Heart right ventricle (tissue), 16 donors: ENCODE results near the gene SPATA6L. TPM values are rescaled to one million over a fixed set of nuclear protein-coding genes. Genes with fewer than 3 reads are reported as not detected.
A peak's percentile ranks its signal among the peaks of the same experiment; 100 is the strongest.

Experiments used
- ATAC-seq, 8 donors: fragments of 200-7000 bp; cut with Tn5 transposase; one replicate each; pipeline ENCODE4 v1.9.1; 2020; ENCODE audit warnings: mild to moderate bottlenecking in 8 of 8, moderate library complexity in 8 of 8, moderate number of reproducible peaks in 1 of 8
- DNase-seq, 2 donors: peaks; one replicate each; pipeline ENCODE4 v3.0.0-alpha.2; 2020
- H3K27ac ChIP-seq, 10 donors: fragments of 200-600 bp; sonication (generic) in 2 of 10; one replicate each; pipeline versions ENCODE4 v1.5.0 to v1.8.0; 2020 to 2022; ENCODE audit warnings: mild to moderate bottlenecking in 3 of 10
- H3K27me3 ChIP-seq, 7 donors: fragments of 200-600 bp; one replicate each; pipeline ENCODE4 v1.8.0; 2021 to 2022; ENCODE audit warnings: mild to moderate bottlenecking in 2 of 7
- H3K36me3 ChIP-seq, 9 donors: fragments of 200-600 bp; sonication (generic) in 1 of 9; one replicate each; pipeline versions ENCODE4 v1.5.0 to v1.8.0; 2020 to 2022; ENCODE audit warnings: mild to moderate bottlenecking in 2 of 9
- H3K4me1 ChIP-seq, 9 donors: fragments of 200-600 bp; sonication (generic) in 1 of 9; one replicate each; pipeline versions ENCODE4 v1.5.0 to v1.8.0; 2020 to 2022; ENCODE audit warnings: mild to moderate bottlenecking in 4 of 9
- H3K4me3 ChIP-seq, 10 donors: fragments of 200-600 bp; sonication (generic) in 2 of 10; one replicate each; pipeline versions ENCODE4 v1.5.0 to v1.8.0; 2020 to 2022; ENCODE audit warnings: mild to moderate bottlenecking in 7 of 10, moderate library complexity in 2 of 10
- H3K9me3 ChIP-seq, 11 donors: fragments of 200-600 bp in 10 of 11; sonication (generic) in 2 of 11; one replicate each; pipeline versions ENCODE4 v1.5.0 to v1.8.0; 2013 to 2022; ENCODE audit warnings: mild to moderate bottlenecking in 2 of 11, control low read depth in 1 of 11, moderate library complexity in 1 of 11
- WGBS, 2 donors: extraction: QIAGEN DNeasy Blood & Tissue Kit; methylation state at CpG; one replicate each; pipeline ENCODE4 v1.1.7; 2013; ENCODE audit warnings: inconsistent platforms in 1 of 2; 5-methylcytosine and 5-hydroxymethylcytosine counted together
- intact Hi-C, 10 donors: fragments of 100-400 bp; cut with DNase I; formaldehyde crosslinking; loops; one replicate each; pipeline versions ENCODE4 v1.11.1 to v1.14.2; 2022
- polyA plus RNA-seq, 2 donors: library from polyadenylated mRNA; stranded (reverse); fragments of 200-250 nt; gene quantifications; one replicate each; pipeline ENCODE4 v1.2.3, GENCODE V29; 2013
- total RNA-seq, 10 donors: library from RNA; stranded (reverse); fragmentation: NEBNext Ultra II Directional in 3 of 10; extraction: Animal tissue kit (Norgen Biotek cat#: 25700) in 3 of 10; gene quantifications; one replicate each; pipeline versions ENCODE4 v1.2.1 to v1.2.4, GENCODE V29; 2021 to 2023
- TF ChIP-seq, protein P1 (sequence below), 9 donors: fragments of 200-600 bp; sonication (generic) in 2 of 9; IDR thresholded peaks; one replicate each; pipeline versions ENCODE4 v1.5.0 to v1.8.0; 2021 to 2022; ENCODE audit warnings: antibody characterized with exemption in 9 of 9, mild to moderate bottlenecking in 5 of 9, moderate library complexity in 1 of 9
- donor health status: Arrhythmogenic right ventricular cardiomyopathy.
- donor health status: ischemic (EF 13 %, LVEDD 7.1; RV severe dilation, severe dysfunction).
- donor health status: healthy with polysubstance abuse.
- donor health status: DM: no; HTN: yes; CAD: no.
- donor health status: DM: no; HTN: no; CAD: no.
- donor health status: ischemic (EF 25% LVEDD 6.9; RV normal size, moderate dysfunction).
- donor health status: ischemic (EF 25% LVEDD 5.7; RV mildly dilated, moderate dysfunction).
- donor health status: healthy.
- donor health status: DM: yes; HTN: yes; CAD: no.
- donor health status: Ischemic cardiomyopathy.
- donor health status: ischemic (EF 35%, LVEDD 5.7; RV mildly dilated, moderate dysfunction).
- donor health status: nonischemic (EF 11% LVEDD 7.7; RV severe dilation, severe dysfunction).
- donor health status: DM: yes; HTN: yes; CAD: no.
- donor health status: PGD.
- donor health status: ischemic (EF 29% LVEDD 5.4; RV normal size, mild dysfunction).
- donor health status: nonischemic (EF 23%, LVEDD 6.1; RV moderate dilation, normal function).

The SPATA6L gene
- total and polyA plus RNA-seq, 12 donors, result 0.36 to 1.9 (median 1.1) TPM

DNA sequence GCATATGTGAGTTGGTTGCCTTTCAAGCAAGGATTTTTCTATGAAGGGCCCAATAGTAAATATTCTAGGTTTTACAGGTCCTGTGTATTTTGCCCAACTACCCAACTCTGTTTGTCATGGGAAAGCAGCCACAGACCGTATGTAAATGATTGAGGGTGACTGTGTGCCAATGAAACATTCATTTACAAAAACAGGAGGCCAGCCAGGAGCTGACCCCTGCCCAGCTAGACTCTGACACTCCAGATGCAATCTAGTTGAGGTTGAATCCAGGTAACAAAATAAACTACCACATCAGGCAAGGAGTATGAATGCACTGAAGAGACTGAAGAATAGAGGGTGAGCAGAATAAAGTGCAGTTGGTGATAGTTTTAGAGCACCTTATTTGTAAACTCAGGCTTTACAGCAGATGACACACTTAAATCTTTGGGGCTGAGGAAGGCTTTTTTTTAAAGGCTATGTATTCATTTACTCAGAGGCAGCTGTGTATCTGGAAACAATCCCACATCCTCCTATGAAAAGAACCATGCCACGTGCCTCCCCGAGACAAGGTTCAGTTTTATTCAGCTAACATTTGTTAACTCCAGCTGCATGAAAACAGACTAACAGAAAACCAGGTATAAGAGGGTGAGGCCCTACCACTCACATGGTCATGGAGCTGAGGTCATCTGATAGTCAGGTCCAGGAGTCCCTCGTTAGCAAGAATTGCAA, 115.3 kb downstream of the SPATA6L start:
- Histone ChIP-seq H3K36me3 (no peaks in the 10 kb centered on the region), H3K27ac (peak overlapping the region in 5 of 10 donors; percentile 12 to 63 (median 51)), H3K4me3 (no peak overlapping the region), H3K27me3 (no peaks in the 10 kb centered on the region), H3K4me1 (peaks cover 0 to 92% (median 39%) of the 10 kb centered on the region in 9 donors), H3K9me3 (no peaks in the 10 kb centered on the region)
- no peak for ATAC-seq
- TF ChIP-seq, protein P1, sequence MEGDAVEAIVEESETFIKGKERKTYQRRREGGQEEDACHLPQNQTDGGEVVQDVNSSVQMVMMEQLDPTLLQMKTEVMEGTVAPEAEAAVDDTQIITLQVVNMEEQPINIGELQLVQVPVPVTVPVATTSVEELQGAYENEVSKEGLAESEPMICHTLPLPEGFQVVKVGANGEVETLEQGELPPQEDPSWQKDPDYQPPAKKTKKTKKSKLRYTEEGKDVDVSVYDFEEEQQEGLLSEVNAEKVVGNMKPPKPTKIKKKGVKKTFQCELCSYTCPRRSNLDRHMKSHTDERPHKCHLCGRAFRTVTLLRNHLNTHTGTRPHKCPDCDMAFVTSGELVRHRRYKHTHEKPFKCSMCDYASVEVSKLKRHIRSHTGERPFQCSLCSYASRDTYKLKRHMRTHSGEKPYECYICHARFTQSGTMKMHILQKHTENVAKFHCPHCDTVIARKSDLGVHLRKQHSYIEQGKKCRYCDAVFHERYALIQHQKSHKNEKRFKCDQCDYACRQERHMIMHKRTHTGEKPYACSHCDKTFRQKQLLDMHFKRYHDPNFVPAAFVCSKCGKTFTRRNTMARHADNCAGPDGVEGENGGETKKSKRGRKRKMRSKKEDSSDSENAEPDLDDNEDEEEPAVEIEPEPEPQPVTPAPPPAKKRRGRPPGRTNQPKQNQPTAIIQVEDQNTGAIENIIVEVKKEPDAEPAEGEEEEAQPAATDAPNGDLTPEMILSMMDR (IDR thresholded peaks at IDR 0.05), result no peak
- intact Hi-C loops, result loop anchor here in 2 of 10 donors (5.0 kb wide), 3 partner anchors 46 to 59 kb away; partner anchors contain the start of gene SLC1A1 (in 1 of the 2)
- no peak for DNase-seq
- WGBS, 2 donors, result 54 to 55% methylated on average over 4 of the region's 4 CpGs

DNA sequence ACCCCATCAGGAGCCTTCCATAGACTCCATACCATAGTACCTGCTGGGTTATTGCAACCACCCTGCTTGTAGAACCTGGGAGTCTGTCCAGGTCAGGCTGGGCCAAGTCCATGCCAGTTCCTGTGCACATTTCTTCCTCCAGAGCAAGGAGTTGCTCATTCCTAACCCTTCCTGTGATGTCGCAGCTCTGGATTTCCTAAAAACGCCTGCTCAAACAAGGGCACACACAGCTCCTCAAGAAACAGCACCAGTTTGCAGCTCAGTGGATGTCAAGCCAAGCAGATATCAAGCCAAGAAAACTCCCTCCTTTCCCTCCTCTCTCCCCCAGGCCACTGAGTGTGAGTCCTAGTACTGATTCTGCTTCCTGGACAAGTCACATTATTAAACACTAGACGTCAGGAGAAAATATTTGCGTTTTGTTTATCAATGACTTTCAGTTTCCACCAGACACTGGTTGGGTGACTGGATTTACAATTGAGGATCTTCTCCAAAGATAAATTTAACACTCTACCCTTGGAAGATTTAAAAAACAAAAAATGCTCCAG, 116.5 kb downstream of the SPATA6L start:
- intact Hi-C loops, result loop anchor here in 3 of 10 donors (5.0 to 10.0 kb wide), 4 partner anchors 47 to 165 kb away; partner anchors contain the start of gene SLC1A1 (in 3 of the 3)
- Histone ChIP-seq H3K9me3 (no peaks in the 10 kb centered on the region), H3K36me3 (no peaks in the 10 kb centered on the region), H3K4me1 (peaks cover 0 to 82% (median 38%) of the 10 kb centered on the region in 9 donors), H3K27me3 (no peaks in the 10 kb centered on the region), H3K4me3 (no peak overlapping the region), H3K27ac (peak overlapping the region in 6 of 10 donors; percentile 36 to 63 (median 55))
- DNase-seq (no peak), ATAC-seq (peak in 4 of 8 donors; percentile 16 to 21 (median 18))
- WGBS, 2 donors, result 61 to 62% methylated on average over 4 of the region's 4 CpGs
- TF ChIP-seq, protein P1 (IDR thresholded peaks at IDR 0.05), result no peak

DNA sequence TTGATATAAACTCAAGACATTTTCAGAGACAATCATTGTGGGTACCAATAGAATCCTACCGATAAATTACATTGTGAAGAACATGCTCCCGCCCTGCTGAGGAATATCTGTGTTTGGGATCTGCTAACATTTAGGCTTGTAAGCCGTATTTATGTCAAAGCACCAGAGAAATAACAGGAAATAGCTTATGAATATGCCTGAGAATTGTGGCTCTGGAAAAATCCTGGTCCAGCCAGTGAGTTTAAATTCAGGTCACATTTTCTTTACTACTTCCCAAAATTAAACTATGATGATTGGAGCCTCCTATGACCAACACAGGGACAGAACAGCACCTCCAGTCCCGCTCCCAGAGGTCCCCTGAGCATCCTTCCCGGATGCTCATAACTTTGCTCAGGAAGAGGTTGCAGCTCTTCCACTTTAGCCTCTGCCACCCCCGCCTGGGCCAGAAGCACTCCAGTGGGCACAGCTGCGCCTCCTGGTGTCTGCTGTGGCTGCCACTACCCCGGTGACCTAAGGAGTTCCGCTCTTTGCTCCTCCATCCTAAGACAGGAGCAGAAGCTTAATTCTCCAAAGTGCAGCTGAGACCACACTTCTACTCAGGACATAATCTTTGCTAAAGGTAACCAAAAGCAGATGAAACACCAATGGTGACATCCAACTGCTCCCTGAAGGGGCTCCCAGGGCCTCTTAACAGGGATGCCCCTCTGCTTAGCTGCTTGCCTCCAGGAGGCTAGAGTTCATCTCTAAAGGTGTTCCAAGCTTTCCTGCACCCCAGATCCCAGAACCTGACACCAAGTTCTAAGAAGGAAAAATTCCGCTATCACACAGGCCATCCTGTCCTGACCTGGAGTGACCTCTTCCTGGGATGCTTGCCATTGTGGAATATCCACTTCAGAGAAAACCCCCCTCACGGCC, 117.2 kb downstream of the SPATA6L start:
- WGBS, 2 donors, result 58 to 59% methylated on average over 11 of the region's 11 CpGs
- DNase-seq (peak; percentile 12 to 36), ATAC-seq (peak in 6 of 8 donors; percentile 40 to 67 (median 64))
- no peaks in the 10 kb centered on the region for H3K9me3 ChIP-seq
- no peak overlapping the region for H3K4me3 ChIP-seq
- no peaks in the 10 kb centered on the region for H3K27me3 ChIP-seq
- intact Hi-C loops, result loop anchor here in 2 of 10 donors (5.0 to 10.0 kb wide), 2 partner anchors 57 to 164 kb away; partner anchors contain the start of gene SLC1A1 (in 2 of the 2)
- TF ChIP-seq, protein P1 (IDR thresholded peaks at IDR 0.05), result peak in 7 of 9 donors; percentile 29 to 58 (median 43)
- H3K4me1 ChIP-seq, result peaks cover 0 to 74% (median 33%) of the 10 kb centered on the region in 9 donors
- H3K27ac ChIP-seq, result peak overlapping the region in 6 of 10 donors; percentile 36 to 63 (median 55)
- no peaks in the 10 kb centered on the region for H3K36me3 ChIP-seq

Other genes with a start within 250 kb of the SPATA6L start
- gene SLC1A1, start 176.0 kb downstream of the SPATA6L start, total RNA-seq, result 1 to 10 TPM; 1.1 to 3.1 (median 1.7) TPM
- 1 to 10 TPM in 1 of 2 donors, under 1 TPM in 1; 0.94 to 3.5 TPM for gene SLC1A1, start 176.0 kb downstream of the SPATA6L start, polyA plus RNA-seq
- gene PLPP6, start 4.2 kb downstream of the SPATA6L start, total RNA-seq, result 1 to 10 TPM; 2.2 to 4.1 (median 2.6) TPM
- gene PLPP6, start 4.2 kb downstream of the SPATA6L start, polyA plus RNA-seq, result 1 to 10 TPM; 1.9 to 2.0 TPM
- gene CDC37L1, start 13.1 kb upstream of the SPATA6L start, total RNA-seq, result 10 to 100 TPM; 29.8 to 58.4 (median 36.6) TPM
- 10 to 100 TPM; 13.4 to 44.8 TPM for gene CDC37L1, start 13.1 kb upstream of the SPATA6L start, polyA plus RNA-seq
- 100 to 1,000 TPM; 125 to 217 (median 146) TPM for gene AK3, start 74.7 kb upstream of the SPATA6L start, total RNA-seq
- gene AK3, start 74.7 kb upstream of the SPATA6L start, polyA plus RNA-seq, result 10 to 100 TPM; 32.9 to 35.8 TPM
- 1 to 10 TPM; 4.8 to 9.9 (median 6.8) TPM for gene RCL1, start 126.5 kb upstream of the SPATA6L start, total RNA-seq
- gene RCL1, start 126.5 kb upstream of the SPATA6L start, polyA plus RNA-seq, result 1 to 10 TPM; 5.3 to 7.2 TPM